Measurements from ENCODE around the gene TNIK. TPM values are rescaled to one million over a fixed set of nuclear protein-coding genes. Genes with fewer than 3 reads are reported as not detected.

The TNIK gene
- total and polyA plus RNA-seq, 2 experiments from 2014 or later, result 7.4 to 13.8 TPM

- no peaks in the 10 kb centered on the region for H3K4me1 ChIP-seq (ENCODE audit: insufficient read depth)
- H3K27me3 ChIP-seq, result no peaks in the 10 kb centered on the region
- 79% methylated on average over 1 of the region's 1 CpG for WGBS (ENCODE audit: low lambda C conversion rate, missing lambda C conversion rate)
- H4K20me1 ChIP-seq (ENCODE audit: insufficient read depth, poor library complexity, severe bottlenecking), result no peaks in the 10 kb centered on the region
- H3K27ac ChIP-seq, result no peak overlapping the region
- no peak overlapping the region for H2AFZ ChIP-seq
- H3K9me3 ChIP-seq (ENCODE audit: low read depth), result no peaks in the 10 kb centered on the region
- H3K4me2 ChIP-seq, result no peak overlapping the region
- no peaks in the 10 kb centered on the region for H3K9me2 ChIP-seq (replicated peaks; ENCODE audit: insufficient read depth)
- H3K4me3 ChIP-seq, result no peak overlapping the region
- no peak for DNase-seq (ENCODE audit: low spot score)
- TF ChIP-seq EZH2 (IDR thresholded peaks at IDR 0.05; ENCODE audit: borderline replicate concordance) (no peak), CTCF (IDR thresholded peaks at IDR 0.05; ENCODE audit: poor library complexity) (no peak), EZH2phosphoT487 (IDR thresholded peaks at IDR 0.05; ENCODE audit: low read depth, severe bottlenecking, unreplicated experiment) (no peak)
- H3K36me3 ChIP-seq (replicated peaks; ENCODE audit: insufficient read depth, low read depth), result no peaks in the 10 kb centered on the region
- peaks cover 60% of the 10 kb centered on the region for H3K79me2 ChIP-seq
Measured at GRCh38 chr3:171435143-171435542, 25.1 kb downstream of the TNIK start.

DNA sequence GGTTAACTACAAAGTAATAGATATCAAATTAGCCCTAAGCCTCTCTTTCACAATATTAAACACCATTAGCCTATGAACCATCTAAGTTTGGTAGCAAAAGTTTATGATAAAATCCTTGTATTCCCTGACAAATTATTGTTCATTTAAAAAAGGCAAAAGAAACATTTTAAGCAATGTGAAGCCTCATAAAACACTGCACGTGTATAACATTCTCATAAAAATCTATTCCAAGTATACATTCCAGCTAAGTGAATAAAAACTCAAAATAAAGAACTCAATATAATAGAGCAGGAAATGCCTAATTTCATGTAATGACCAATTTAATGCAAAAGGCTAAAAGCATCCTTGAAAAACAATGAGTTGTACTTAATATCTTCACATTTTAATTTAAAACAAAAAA, 27.7 kb downstream of the TNIK start:
- no peaks in the 10 kb centered on the region for H3K9me2 ChIP-seq (replicated peaks; ENCODE audit: insufficient read depth)
- H3K4me3 ChIP-seq, result no peak overlapping the region
- H2AFZ ChIP-seq, result no peak overlapping the region
- H3K36me3 ChIP-seq (replicated peaks; ENCODE audit: insufficient read depth, low read depth), result no peaks in the 10 kb centered on the region
- H3K4me1 ChIP-seq (ENCODE audit: insufficient read depth), result no peaks in the 10 kb centered on the region
- H3K27me3 ChIP-seq, result no peaks in the 10 kb centered on the region
- no peak overlapping the region for H3K27ac ChIP-seq
- H3K79me2 ChIP-seq, result peaks cover 68% of the 10 kb centered on the region
- H3K4me2 ChIP-seq, result no peak overlapping the region
- peaks cover 1% of the 10 kb centered on the region for H4K20me1 ChIP-seq (ENCODE audit: insufficient read depth, poor library complexity, severe bottlenecking)
- no peak for TF ChIP-seq EZH2 (IDR thresholded peaks at IDR 0.05; ENCODE audit: borderline replicate concordance)
- no peak for TF ChIP-seq EZH2phosphoT487 (IDR thresholded peaks at IDR 0.05; ENCODE audit: low read depth, severe bottlenecking, unreplicated experiment)
- TF ChIP-seq CTCF (IDR thresholded peaks at IDR 0.05; ENCODE audit: poor library complexity), result no peak
- no peaks in the 10 kb centered on the region for H3K9me3 ChIP-seq (ENCODE audit: low read depth)
- 59% methylated on average over 1 of the region's 1 CpG for WGBS (ENCODE audit: low lambda C conversion rate, missing lambda C conversion rate)
- DNase-seq (ENCODE audit: low spot score), result no peak

GRCh38 chr3:171431550-171431949, 28.7 kb downstream of the TNIK start:
- no peak overlapping the region for H3K4me2 ChIP-seq
- H3K4me3 ChIP-seq, result no peak overlapping the region
- no peaks in the 10 kb centered on the region for H3K9me3 ChIP-seq (ENCODE audit: low read depth)
- TF ChIP-seq EZH2phosphoT487 (IDR thresholded peaks at IDR 0.05; ENCODE audit: low read depth, severe bottlenecking, unreplicated experiment), result no peak
- TF ChIP-seq CTCF (IDR thresholded peaks at IDR 0.05; ENCODE audit: poor library complexity), result no peak
- TF ChIP-seq EZH2 (IDR thresholded peaks at IDR 0.05; ENCODE audit: borderline replicate concordance), result no peak
- no peak overlapping the region for H2AFZ ChIP-seq
- peaks cover 4% of the 10 kb centered on the region for H4K20me1 ChIP-seq (ENCODE audit: insufficient read depth, poor library complexity, severe bottlenecking)
- no peaks in the 10 kb centered on the region for H3K27me3 ChIP-seq
- no peaks in the 10 kb centered on the region for H3K9me2 ChIP-seq (replicated peaks; ENCODE audit: insufficient read depth)
- WGBS (ENCODE audit: low lambda C conversion rate, missing lambda C conversion rate), result 97% methylated on average over 1 of the region's 1 CpG
- no peak for DNase-seq (ENCODE audit: low spot score)
- H3K79me2 ChIP-seq, result peaks cover 65% of the 10 kb centered on the region
- H3K4me1 ChIP-seq (ENCODE audit: insufficient read depth), result no peaks in the 10 kb centered on the region
- no peaks in the 10 kb centered on the region for H3K36me3 ChIP-seq (replicated peaks; ENCODE audit: insufficient read depth, low read depth)
- H3K27ac ChIP-seq, result no peak overlapping the region

GRCh38 chr3:171430530-171430929, 29.7 kb downstream of the TNIK start:
- no peak overlapping the region for H3K4me2 ChIP-seq
- H3K9me2 ChIP-seq (replicated peaks; ENCODE audit: insufficient read depth), result no peaks in the 10 kb centered on the region
- no peaks in the 10 kb centered on the region for H3K4me1 ChIP-seq (ENCODE audit: insufficient read depth)
- H3K27me3 ChIP-seq, result no peaks in the 10 kb centered on the region
- H3K4me3 ChIP-seq, result no peak overlapping the region
- TF ChIP-seq EZH2 (IDR thresholded peaks at IDR 0.05; ENCODE audit: borderline replicate concordance) (no peak), EZH2phosphoT487 (IDR thresholded peaks at IDR 0.05; ENCODE audit: low read depth, severe bottlenecking, unreplicated experiment) (no peak), CTCF (IDR thresholded peaks at IDR 0.05; ENCODE audit: poor library complexity) (no peak)
- H4K20me1 ChIP-seq (ENCODE audit: insufficient read depth, poor library complexity, severe bottlenecking), result peaks cover 4% of the 10 kb centered on the region
- H3K9me3 ChIP-seq (ENCODE audit: low read depth), result no peaks in the 10 kb centered on the region
- peaks cover 60% of the 10 kb centered on the region for H3K79me2 ChIP-seq
- no peaks in the 10 kb centered on the region for H3K36me3 ChIP-seq (replicated peaks; ENCODE audit: insufficient read depth, low read depth)
- no peak overlapping the region for H3K27ac ChIP-seq
- no peak overlapping the region for H2AFZ ChIP-seq
- DNase-seq (ENCODE audit: low spot score), result no peak

Measured in hepatocyte (in vitro differentiated cells).